Brain microvascular endothelial cell (primary cell): ENCODE data around the gene CFAP69.

Source experiments
- DNase-seq: peaks from one replicate; pipeline ENCODE4 v3.0.0-alpha.2; 2020
- H3K27ac ChIP-seq: fragments of 250-450 bp; sonication (Bioruptor Pico); 2 replicates; pipeline ENCODE4 v1.5.1; 2020; ENCODE audit warnings: mild to moderate bottlenecking, moderate library complexity
- H3K27me3 ChIP-seq: fragments of 250-450 bp; sonication (Bioruptor Pico); replicated peaks from 2 replicates; pipeline ENCODE4 v1.5.1; 2020; ENCODE audit warnings: mild to moderate bottlenecking
- H3K36me3 ChIP-seq: fragments of 250-450 bp; sonication (Bioruptor Pico); replicated peaks from 2 replicates; pipeline ENCODE4 v1.5.1; 2020; ENCODE audit warnings: mild to moderate bottlenecking
- H3K4me3 ChIP-seq: 2 replicates; pipeline ENCODE4 v1.5.1; 2011; ENCODE audit warnings: low read depth, mild to moderate bottlenecking, control low read depth, low read length, moderate library complexity
- CTCF ChIP-seq: IDR thresholded peaks from 2 replicates; pipeline ENCODE4 v1.5.1; 2011; ENCODE audit warnings: low read depth, mild to moderate bottlenecking, moderate library complexity, low read length, control low read depth, inconsistent platforms; ENCODE audit errors: missing control alignments
- in situ Hi-C: cut with HindIII; loops from 2 replicates; pipeline ENCODE4 v1.10.0; 2017; ENCODE audit warnings: low sequenced_read_pairs, low pct_ligation_motif_present

The CFAP69 gene

DNA sequence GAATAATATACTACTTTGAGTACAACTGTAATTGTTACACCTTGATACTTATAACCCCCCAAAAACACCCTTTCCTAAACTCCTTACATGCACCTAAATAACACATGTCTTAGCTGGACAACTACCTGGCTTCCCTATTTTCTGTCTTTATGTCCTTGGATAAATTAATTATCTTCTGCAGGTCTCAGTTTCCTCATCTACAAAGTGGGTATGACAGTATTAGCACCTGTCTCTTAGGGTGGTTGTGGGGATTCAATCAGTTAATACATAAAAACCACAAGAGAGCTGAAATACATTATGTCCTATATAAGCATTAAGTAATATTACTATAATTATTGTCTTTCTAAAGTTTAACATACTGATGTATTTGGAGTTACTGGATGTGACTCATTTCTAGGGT lies 22.6 kb upstream of the CFAP69 start:
- Histone ChIP-seq H3K27ac (no peak overlapping the region), H3K4me3 (no peak overlapping the region), H3K27me3 (no peaks in the 10 kb centered on the region), H3K36me3 (no peaks in the 10 kb centered on the region)
- DNase-seq: no peak
- TF ChIP-seq CTCF: no peak
- in situ Hi-C loops: no loop called here

DNA sequence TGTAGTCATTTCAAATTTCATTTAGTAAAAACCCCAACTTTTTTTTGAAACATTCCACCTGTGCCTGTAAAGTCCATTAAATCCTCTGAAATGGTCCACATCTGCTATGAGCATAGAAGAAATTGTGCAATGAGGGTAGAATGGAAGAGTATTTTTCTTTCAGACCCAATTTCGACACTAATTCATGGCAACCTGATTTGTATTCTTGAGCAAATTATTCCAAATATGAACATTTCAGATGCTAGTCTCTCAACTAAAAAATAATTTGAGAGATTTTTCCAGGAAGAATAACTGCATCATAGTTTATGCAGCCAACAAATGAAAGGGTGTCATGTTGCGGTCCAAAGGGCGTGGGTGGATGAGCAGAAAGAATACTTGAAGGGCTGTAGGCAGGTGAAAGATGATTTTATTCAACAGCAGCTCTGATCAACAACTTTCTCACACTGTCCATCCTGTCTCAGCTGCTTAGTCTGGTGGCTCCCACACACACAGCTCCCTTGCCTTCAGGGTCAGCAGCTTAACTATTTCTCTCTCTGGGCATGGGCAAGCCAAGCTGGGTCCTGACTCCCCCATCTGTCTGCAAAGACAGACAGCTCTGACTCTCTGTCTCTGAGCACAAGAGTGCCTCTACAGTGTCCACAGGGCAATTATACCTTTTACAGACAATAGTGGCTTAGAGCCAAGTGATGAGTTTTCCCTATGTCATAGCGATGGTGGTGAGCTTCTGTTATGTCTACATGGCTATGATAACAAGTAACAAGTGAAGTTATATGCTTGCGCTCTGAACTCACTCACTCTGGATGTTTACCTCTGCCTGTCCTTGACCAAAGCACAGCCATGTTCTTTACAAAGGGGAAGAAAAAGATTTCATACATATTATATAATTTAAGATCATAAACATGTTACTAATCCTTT lies 21.9 kb upstream of the CFAP69 start:
- Histone ChIP-seq H3K36me3 (no peaks in the 10 kb centered on the region), H3K4me3 (no peak overlapping the region), H3K27ac (no peak overlapping the region), H3K27me3 (no peaks in the 10 kb centered on the region)
- in situ Hi-C loops: no loop called here
- DNase-seq: no peak
- no peak for TF ChIP-seq CTCF

DNA sequence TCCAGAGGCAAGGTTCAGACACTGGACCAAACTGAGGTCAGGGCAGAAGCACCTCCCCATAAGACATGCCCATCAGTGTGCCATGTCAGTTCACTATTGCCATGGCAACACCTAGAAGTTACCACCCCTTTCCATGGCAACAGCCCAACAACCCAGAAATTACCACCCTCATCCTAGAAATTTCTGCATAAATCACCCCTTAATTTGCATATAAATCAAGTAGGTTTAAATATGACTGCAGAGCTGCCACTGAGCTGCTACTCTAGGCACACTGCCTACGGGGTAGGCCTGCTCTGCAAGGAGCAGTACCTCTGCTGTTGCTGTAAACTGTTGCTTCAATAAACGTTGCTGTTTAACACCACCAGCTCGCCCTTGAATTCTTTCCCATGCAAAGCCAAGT lies 20.8 kb upstream of the CFAP69 start:
- in situ Hi-C loops: no loop called here
- H3K4me3 ChIP-seq: no peak overlapping the region
- TF ChIP-seq CTCF: no peak
- no peak overlapping the region for H3K27ac ChIP-seq
- H3K36me3 ChIP-seq: no peaks in the 10 kb centered on the region
- DNase-seq: no peak
- H3K27me3 ChIP-seq: no peaks in the 10 kb centered on the region

DNA sequence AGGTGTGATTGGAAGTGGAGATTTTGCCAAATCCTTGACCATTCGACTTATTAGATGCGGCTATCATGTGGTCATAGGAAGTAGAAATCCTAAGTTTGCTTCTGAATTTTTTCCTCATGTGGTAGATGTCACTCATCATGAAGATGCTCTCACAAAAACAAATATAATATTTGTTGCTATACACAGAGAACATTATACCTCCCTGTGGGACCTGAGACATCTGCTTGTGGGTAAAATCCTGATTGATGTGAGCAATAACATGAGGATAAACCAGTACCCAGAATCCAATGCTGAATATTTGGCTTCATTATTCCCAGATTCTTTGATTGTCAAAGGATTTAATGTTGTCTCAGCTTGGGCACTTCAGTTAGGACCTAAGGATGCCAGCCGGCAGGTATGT lies 19.8 kb upstream of the CFAP69 start:
- TF ChIP-seq CTCF: no peak
- DNase-seq: no peak
- H3K27me3 ChIP-seq: no peaks in the 10 kb centered on the region
- H3K4me3 ChIP-seq: no peak overlapping the region
- in situ Hi-C loops: no loop called here
- no peak overlapping the region for H3K27ac ChIP-seq
- no peaks in the 10 kb centered on the region for H3K36me3 ChIP-seq

DNA sequence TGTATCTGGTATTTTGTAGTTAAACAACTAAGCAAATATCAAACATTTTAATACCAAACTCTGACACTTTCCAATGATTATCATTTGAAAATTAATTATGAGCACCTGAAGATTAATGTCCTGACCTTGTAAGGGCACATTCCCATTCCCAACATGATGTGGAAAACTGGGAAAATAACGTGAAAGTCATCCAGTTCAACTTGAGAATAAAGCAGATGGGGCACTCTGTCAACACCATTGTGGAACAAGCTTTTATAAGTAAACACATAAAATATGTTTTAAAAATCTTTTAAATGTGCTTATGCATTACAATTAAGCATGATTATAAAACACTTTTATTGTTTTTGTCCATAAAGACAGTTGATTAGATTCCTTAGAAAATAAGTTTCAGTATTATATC lies 19.4 kb upstream of the CFAP69 start:
- Histone ChIP-seq H3K4me3 (no peak overlapping the region), H3K27ac (no peak overlapping the region), H3K36me3 (no peaks in the 10 kb centered on the region), H3K27me3 (no peaks in the 10 kb centered on the region)
- no peak for DNase-seq
- TF ChIP-seq CTCF: no peak
- in situ Hi-C loops: no loop called here

DNA sequence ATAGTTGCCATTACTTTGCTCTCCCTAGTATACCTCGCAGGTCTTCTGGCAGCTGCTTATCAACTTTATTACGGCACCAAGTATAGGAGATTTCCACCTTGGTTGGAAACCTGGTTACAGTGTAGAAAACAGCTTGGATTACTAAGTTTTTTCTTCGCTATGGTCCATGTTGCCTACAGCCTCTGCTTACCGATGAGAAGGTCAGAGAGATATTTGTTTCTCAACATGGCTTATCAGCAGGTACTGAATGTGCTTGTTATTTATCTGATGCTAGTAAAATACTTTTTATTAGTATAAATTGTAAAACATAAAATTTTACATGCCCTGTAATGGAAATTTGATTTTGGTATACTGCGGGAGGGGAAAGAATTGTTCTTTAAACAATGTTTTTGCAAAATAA lies 17.7 kb upstream of the CFAP69 start:
- Histone ChIP-seq H3K27ac (no peak overlapping the region), H3K27me3 (no peaks in the 10 kb centered on the region), H3K36me3 (no peaks in the 10 kb centered on the region), H3K4me3 (no peak overlapping the region)
- TF ChIP-seq CTCF: no peak
- DNase-seq: no peak
- in situ Hi-C loops: no loop called here
